22Rv1 (cell line): Measurements from ENCODE around the gene SPRR2G.
"Not testable (repeated sequence)": the region's sequence is repeated elsewhere in the genome, so short reads cannot be mapped to it uniquely, and the experiment has no call there.

ENCODE experiments used
- H3K27ac ChIP-seq: fragments of 450-650 bp; 2 replicates; pipeline ENCODE4 v1.5.1; 2017
- ZFX ChIP-seq: fragments of 450-650 bp; IDR thresholded peaks from 2 replicates; pipeline ENCODE4 v1.6.1; 2017; ENCODE audit warnings: antibody characterized with exemption, borderline replicate concordance
- TF ChIP-seq, protein P1 (sequence below): fragments of 450-650 bp; IDR thresholded peaks from 2 replicates; pipeline ENCODE4 v1.5.1; 2017; ENCODE audit warnings: mild to moderate bottlenecking

SPRR2G gene

DNA sequence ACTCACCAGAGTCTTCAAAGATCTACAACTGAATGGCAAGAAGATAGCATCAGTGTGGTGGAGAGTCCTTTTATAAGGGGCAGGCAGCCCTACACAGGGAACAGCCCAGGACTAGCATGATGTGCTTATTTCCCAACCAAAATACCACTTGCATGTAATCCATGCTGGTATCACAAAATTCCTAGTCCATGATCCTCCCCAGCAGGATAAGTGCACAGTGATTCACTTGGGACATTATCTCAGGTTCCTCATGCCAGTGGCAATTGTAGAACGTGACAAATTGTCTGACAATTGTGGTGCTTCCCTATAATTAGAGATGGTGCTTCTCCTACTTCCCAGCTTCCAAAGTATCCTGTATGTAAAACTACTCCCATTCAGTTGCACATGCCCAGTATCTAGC lies at the start of gene SPRR2G:
SPRR2G (minus strand) TSS at position 45 of the 400 bp plus-strand sequence. CDS start 780 bp downstream, outside the sequence.
- no peak within 1 kb of the TSS for H3K27ac ChIP-seq

DNA sequence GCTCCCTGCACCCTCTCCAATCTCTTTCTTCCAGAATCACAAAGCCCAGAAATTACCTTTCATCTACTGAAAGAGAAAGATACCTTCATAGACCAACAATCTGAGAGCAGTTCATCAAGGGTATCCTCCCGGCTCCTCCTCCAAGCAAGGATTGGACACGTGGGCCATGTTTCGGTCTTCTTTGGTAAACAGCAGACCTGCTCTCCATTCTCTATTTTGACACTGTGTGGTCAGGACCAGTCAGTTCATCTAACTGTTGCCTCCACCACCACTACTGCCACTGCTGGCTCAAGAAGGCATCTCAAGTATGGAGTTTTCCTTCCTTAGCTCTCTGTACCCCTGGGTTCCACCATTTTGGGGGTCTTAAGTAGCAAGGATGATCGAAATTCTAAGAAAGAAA lies 44.5 kb upstream of the SPRR2G start:
- H3K27ac ChIP-seq, result no peak overlapping the region
- TF ChIP-seq, protein P1, sequence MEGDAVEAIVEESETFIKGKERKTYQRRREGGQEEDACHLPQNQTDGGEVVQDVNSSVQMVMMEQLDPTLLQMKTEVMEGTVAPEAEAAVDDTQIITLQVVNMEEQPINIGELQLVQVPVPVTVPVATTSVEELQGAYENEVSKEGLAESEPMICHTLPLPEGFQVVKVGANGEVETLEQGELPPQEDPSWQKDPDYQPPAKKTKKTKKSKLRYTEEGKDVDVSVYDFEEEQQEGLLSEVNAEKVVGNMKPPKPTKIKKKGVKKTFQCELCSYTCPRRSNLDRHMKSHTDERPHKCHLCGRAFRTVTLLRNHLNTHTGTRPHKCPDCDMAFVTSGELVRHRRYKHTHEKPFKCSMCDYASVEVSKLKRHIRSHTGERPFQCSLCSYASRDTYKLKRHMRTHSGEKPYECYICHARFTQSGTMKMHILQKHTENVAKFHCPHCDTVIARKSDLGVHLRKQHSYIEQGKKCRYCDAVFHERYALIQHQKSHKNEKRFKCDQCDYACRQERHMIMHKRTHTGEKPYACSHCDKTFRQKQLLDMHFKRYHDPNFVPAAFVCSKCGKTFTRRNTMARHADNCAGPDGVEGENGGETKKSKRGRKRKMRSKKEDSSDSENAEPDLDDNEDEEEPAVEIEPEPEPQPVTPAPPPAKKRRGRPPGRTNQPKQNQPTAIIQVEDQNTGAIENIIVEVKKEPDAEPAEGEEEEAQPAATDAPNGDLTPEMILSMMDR, result no peak
- TF ChIP-seq ZFX, result no peak

More for the DNA sequence above, at the start of gene SPRR2G:
- TF ChIP-seq ZFX, result no peak
- TF ChIP-seq, protein P1, result no peak

DNA sequence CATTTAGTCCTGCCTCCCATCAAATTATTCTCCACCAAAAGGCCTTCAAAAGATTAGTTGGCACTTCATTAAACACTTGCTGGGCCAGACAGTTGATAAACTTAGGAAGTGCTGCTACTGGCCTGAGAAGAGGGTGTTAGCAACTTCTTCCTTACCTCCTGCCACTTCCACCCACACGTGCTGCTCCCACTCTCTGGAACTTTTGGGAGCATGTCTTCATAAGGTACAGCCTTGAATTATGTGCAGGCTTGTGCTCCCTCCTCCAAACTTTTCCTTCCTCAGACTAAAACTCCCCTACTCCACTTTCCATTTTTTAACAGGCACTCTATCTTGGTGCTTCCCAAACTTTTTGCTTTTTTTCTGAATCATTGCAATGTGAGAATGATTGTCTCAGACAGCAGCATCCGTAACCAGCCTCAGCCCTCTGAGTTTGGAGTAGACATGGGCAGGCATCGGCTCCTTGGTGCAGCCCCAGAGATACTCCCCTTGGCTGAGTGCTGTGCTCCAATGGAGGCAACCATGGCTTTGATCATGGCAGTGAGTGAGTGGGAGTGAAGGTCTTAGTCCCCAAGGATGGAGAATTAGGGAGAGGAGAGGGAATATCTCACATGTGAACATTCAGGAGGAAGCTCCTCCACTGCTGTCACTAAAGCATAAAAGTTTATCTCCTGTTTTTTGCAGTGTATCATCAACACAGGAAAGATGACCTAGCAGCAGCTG lies 43.8 kb upstream of the SPRR2G start:
- no peak overlapping the region for H3K27ac ChIP-seq
- TF ChIP-seq, protein P1, result no peak
- TF ChIP-seq ZFX, result no peak

DNA sequence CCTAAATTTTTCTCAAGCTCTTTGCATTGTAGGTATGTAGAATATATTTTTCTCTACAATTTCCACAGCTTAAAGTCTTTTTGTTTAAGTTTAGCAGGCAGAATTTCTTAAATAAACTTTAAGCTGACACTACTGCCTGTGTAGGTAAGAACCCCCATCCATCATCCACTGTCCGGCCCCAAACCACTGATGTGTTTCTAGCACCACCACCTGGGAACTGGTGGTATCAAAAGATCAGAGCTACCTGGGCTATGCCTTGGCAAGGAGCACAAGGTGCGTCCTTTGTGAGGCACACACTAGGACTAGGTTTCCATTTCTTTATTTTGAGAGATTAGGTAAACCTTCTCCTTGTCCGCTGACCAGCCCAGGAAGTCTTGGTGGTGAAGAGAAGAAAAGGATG lies 42.0 kb upstream of the SPRR2G start:
- no peak for TF ChIP-seq ZFX
- TF ChIP-seq, protein P1, result peak; percentile 73
- no peak overlapping the region for H3K27ac ChIP-seq

DNA sequence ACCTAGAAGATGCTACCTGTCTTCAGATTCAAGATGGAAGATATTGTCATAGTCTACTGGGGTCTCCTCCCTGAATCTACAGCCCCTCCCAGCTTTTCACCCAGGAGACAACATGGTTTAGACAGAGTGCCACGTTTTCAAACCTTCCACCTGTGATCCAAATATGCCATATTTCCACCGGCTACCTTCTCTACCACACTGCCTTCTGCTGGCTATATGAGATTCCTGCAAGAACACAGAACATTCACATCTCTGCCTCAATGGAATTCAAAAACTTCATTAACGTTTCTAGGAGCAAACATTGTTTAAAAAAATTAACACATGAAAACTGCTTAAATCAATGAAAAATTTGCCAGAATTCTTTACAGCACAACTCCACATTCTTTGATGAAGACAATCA lies 39.7 kb upstream of the SPRR2G start:
- TF ChIP-seq, protein P1, result peak; percentile 67
- no peak for TF ChIP-seq ZFX
- H3K27ac ChIP-seq, result no peak overlapping the region

DNA sequence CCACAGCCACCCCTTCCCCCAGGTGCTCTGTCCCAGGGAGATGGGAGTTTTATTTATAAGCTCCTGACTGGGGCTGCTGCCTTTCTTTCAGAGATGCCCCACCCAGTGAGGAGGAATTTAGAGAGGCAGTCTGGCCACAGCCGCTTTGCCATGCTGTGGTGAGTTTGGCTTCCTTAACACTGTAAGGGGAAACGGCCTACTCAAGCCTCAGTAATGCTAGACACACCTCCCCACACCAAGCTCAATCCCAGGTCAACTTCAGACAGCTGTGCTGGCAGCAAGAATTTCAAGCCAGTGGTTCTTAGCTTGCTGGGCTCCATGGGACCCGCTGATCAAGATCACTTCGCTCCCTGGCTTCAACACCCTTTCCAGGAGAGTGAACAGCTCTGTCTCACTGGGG lies 37.6 kb upstream of the SPRR2G start:
- not testable (repeated sequence) for H3K27ac ChIP-seq

DNA sequence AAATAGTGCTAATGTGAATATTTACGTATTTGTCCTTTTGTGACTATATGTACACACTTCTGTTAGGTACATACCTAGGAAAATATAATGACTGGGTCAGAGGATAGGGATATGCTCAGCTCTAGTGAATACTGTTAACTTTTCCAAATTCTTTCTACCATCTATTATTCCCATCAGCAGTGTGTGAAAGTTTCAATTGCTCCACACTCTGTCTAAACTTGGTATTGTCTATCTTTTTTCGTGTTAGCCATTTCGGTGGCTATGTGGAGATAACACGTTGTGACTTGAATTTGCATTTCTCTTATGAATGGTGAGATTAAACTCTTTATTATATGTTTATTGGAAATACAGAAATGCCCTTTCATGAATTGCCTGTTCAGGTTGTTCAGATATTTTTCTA lies 29.9 kb upstream of the SPRR2G start:
- no peak for TF ChIP-seq ZFX
- H3K27ac ChIP-seq, result no peak overlapping the region

DNA sequence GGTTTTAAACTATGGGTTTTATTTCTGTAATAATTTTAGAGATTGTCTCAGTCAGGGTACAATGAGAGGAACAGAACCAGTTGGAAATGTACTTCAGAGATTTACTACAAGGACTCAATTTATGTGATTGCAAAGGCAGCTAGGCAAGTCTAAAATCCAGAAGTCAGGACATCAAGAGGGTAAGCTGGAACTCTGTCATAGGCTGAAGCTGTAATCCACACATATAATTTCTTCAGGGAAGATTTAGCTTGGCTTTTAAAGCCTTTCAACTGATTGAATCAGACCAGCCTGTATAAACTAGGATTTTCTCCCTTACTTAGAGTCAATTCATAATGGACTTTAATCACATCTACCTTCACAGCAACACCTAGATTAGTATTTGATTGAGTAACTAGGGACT lies 28.2 kb upstream of the SPRR2G start:
- no peak for TF ChIP-seq ZFX
- TF ChIP-seq, protein P1, result no peak

More for the DNA sequence above, 28.2 kb upstream of the SPRR2G start:
- no peak overlapping the region for H3K27ac ChIP-seq
